ENCODE data around the gene MACROD2.
"Not testable (repeated sequence)": the region's sequence is repeated elsewhere in the genome, so short reads cannot be mapped to it uniquely, and the experiment has no call there.

MACROD2 gene

GRCh38 chr20:15131176-15131575 lies 1135.9 kb downstream of the MACROD2 start:
- DNase-seq (ENCODE audit: low read depth in 1 of 2, low spot score in 1 of 2) = no peak

DNA sequence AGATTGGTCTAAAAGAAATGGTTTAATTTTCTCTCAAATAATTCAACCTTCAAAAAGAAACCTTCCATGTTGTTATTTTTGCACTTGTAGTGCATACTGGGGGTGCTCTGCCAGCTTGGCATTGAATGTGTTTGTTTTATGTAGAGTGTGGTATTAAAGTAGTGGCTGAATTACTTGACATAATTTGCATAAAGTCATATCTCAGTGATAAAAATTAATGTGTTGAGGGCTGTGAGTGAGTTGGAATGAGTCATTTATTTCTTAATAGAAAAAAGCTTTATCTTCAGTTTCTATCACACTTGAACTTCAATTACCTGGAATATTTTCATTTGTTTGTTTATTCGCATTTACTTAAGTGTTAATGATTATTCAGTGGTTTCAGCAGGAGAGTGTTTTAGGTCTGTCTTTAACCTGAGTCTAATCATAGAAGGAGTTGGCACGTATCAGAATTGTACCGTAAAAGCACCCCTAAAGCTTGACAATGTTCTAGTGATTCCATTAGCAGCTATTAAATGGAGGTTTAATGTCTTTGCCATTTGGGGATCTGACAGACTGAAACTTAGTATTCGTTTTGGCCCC lies 1143.3 kb downstream of the MACROD2 start:
- DNase-seq (ENCODE audit: low read depth in 1 of 2, low spot score in 1 of 2) = no peak

GRCh38 chr20:15139522-15139921 lies 1144.2 kb downstream of the MACROD2 start:
- DNase-seq (ENCODE audit: low read depth in 1 of 2, low spot score in 1 of 2) = no peak

DNA sequence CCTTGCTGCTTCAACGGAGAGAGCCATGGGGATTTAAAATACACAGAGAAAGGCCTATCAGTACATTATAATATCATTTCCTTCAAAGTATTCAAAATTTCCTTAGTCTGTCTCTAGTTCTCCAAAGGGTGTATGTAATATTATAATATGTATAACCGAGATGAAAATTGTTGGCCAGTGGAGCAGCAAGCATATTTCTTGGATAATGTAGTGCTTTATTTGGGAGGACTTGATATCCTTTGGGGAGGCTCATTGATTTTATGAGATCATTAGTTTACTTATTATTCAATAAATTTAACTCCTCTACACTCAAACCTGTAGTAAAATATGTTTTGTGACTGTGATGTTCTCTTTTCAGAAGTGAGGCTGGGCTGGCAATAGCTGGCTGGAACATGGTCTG lies 1145.0 kb downstream of the MACROD2 start:
- DNase-seq (ENCODE audit: low read depth in 1 of 2, low spot score in 1 of 2) = no peak

DNA sequence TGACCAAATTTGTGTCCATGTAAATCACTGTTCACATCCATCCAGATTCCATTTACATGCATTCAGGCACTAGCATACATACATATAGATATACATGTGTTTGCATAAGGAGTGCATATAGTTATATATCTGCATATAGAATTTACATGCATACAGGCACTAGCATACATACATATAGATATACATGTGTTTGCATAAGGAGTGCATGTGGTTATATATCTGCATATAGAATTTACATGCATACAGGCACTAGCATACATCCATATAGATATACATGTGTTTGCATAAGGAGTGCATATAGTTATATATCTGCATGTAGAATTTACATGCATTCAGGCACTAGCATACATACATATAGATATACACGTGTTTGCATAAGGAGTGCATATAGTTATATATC lies 1145.6 kb downstream of the MACROD2 start:
- DNase-seq (ENCODE audit: low read depth in 1 of 2, low spot score in 1 of 2) = not testable (repeated sequence)

DNA sequence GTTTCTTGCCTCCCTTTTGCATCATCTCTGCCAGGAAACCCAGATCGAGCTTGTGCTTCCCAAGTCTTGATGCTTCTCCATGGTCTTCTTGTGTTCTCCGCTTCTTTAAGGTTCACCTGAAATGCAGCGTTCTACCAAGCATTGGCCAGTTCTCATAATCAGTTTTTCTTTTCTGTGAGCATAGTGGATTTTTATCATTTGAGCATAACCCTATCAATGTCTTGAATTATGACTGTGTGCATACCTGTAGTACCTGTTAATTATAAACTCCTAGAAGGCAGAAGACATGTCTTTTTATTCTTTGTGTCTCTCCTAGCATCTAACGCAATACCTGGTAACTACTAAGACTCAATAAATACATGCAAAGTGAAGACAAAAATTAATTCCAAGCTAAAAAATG lies 1146.5 kb downstream of the MACROD2 start:
- no peak for DNase-seq (ENCODE audit: low read depth in 1 of 2, low spot score in 1 of 2)

DNA sequence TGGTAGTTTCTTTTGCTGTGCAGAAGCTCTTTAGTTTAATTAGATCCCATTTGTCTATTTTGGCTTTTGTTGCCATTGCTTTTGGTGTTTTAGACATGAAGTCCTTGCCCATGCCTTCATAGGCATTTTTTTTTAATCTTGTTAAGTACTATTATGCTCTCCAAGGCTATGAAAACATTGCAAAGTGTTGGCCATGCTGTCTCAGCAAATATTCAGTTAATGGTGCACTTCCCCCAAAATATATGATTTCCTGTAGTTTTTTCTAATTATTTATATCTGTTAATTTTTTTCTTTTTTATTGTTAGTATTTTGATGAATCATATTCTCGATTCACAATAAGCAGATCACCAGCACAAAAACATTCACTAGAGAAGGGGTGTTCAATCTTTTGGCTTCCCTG lies 1148.2 kb downstream of the MACROD2 start:
- DNase-seq (ENCODE audit: low read depth in 1 of 2, low spot score in 1 of 2) = no peak

- DNase-seq (ENCODE audit: low read depth in 1 of 2, low spot score in 1 of 2) = no peak
Measured at GRCh38 chr20:15144916-15145315, 1149.6 kb downstream of the MACROD2 start.

- DNase-seq (ENCODE audit: low read depth in 1 of 2, low spot score in 1 of 2) = no peak
Measured at GRCh38 chr20:15146948-15147347, 1151.6 kb downstream of the MACROD2 start.

DNA sequence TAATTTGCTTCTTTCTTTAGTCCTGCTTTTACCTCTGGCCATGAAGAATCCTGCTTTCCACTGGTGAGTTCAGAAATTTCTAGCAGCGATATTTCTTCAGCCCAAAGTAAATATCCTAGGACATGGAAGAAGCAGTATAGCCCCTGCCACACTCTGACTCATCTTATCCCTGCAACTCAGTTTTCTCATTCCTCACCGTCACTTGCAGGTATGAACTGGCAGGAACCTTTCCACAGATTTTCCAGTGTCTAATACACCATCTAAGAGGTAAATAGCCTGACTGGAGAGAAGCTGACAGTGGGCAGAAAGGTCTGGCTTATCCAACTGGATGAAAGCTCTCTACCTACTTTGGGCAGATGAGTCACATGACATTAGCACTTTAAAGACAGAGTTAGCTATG lies 1158.8 kb downstream of the MACROD2 start:
- DNase-seq (ENCODE audit: low read depth in 1 of 2, low spot score in 1 of 2) = no peak

DNA sequence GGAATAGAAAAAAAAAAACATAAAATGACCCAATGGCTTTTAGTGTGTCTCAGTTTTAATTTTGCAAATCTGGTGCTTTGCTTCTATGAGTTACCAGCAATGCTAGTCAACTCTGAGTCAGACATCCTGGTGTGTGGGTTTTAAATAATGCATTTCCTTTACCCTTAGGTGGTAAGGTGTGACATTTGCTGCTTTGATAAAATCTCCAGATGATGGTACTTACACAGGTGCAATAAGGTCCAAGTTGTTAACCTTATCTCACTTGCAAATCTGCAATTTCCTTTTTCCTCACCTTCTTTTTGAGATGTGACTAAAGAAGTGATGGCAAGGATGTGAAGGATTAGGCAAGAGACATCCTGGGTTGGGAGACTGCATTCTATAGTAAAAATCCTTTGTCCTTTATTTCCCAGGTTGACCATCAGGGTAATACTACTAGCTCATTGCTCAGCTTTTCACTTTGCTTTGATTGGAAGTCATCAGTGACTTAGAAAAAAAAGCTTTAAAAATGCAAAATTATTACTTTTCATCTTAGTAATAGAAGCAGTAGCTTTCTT lies 1160.6 kb downstream of the MACROD2 start:
- DNase-seq (ENCODE audit: low read depth in 1 of 2, low spot score in 1 of 2) = no peak

GRCh38 chr20:15158533-15158932 lies 1163.2 kb downstream of the MACROD2 start:
- DNase-seq (ENCODE audit: low read depth in 1 of 2, low spot score in 1 of 2) = no peak

DNA sequence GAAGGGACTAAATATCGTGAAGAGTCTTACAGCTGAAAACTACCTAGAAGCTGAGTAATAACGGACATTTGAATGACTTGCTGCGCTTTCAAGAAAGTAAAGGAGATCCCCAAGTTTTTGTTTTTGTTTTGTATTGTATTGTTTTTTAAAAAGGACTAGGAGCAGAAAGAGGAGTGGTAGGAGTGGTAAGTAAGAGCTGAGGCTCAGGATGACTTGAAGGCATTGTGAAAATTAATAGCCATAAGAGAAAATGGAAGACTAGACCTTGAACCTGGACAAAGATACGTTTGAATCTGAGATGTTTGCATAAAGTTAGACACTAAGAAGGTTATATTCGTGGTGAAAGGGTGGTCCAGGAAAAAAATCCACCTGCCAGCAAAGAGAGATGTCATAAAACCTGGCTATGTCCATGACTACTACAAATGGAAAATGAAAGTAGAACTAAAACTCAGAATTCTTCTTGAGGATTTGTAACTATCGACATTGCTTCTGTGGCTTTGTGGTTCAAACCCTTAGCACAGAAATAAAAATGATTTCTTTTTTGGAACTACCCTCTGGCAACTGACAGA lies 1166.8 kb downstream of the MACROD2 start:
- no peak for DNase-seq (ENCODE audit: low read depth in 1 of 2, low spot score in 1 of 2)

GRCh38 chr20:15163632-15164031 lies 1168.3 kb downstream of the MACROD2 start:
- no peak for DNase-seq (ENCODE audit: low read depth in 1 of 2, low spot score in 1 of 2)

GRCh38 chr20:15164726-15165125 lies 1169.4 kb downstream of the MACROD2 start:
- DNase-seq (ENCODE audit: low read depth in 1 of 2, low spot score in 1 of 2) = no peak

DNA sequence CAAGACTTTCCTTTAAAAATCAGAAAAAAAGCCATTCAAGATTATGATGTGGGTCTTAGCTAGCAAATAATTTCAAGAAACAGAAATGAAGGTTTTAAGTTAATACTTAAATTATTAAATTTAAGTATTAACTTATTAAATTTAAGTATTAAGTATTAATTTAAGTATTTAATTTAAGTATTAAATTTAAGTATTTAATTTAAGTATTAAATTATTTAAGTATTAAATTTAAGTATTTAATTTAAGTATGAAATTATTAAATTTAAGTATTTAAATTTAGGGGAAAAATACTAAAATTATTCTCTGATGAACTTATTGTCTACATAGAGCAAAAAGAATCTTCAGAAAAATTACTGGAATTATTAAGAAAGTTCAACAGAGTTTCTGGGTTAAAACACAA lies 1171.4 kb downstream of the MACROD2 start:
- DNase-seq (ENCODE audit: low read depth in 1 of 2, low spot score in 1 of 2) = no peak

DNA sequence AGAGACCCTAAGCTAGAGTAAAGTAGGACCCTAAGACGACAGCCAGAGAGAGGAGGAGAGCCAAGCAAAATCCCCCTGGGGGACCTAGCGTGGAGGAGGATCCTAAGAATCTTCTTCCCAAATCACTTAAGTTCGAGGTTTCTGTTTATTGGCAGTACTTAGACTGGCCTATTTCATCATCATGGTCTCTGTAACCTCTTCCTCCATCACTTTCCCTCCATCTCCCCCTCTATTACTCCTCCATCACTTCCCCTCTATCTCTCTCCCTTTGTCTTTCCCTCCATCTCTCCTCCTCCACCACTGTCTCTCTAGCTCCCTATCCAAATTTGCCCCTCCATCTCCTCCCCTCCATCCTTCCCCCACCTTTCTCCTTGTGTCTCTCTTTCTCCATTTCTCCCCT lies 1175.7 kb downstream of the MACROD2 start:
- DNase-seq (ENCODE audit: low read depth in 1 of 2, low spot score in 1 of 2) = no peak

DNA sequence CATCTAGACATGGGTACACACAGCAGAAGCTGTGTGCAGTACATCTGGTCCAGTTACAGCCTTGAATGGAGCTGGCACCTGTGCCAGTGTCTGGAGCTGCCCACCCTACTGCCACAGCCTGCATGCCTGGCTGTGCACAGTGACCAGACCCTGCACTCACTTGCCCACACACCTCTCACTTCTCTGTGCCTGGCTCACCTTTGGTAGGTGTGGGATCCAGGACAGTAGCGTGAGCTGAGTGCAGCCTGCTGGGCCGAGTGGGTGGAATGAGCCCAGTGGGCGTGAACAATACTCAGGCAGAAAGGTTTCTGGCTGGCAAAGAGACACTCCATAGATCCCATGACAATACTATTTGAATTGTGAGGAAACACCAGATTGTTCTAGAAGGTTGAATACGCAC lies 1181.6 kb downstream of the MACROD2 start:
- DNase-seq (ENCODE audit: low read depth in 1 of 2, low spot score in 1 of 2) = no peak

GRCh38 chr20:15178581-15178980 lies 1183.3 kb downstream of the MACROD2 start:
- DNase-seq (ENCODE audit: low read depth in 1 of 2, low spot score in 1 of 2) = no peak

- DNase-seq (ENCODE audit: low read depth in 1 of 2, low spot score in 1 of 2) = no peak
Measured at GRCh38 chr20:15179381-15179780, 1184.1 kb downstream of the MACROD2 start.

GRCh38 chr20:15179781-15180180 lies 1184.5 kb downstream of the MACROD2 start:
- no peak for DNase-seq (ENCODE audit: low read depth in 1 of 2, low spot score in 1 of 2)

GRCh38 chr20:15185322-15185721 lies 1190.0 kb downstream of the MACROD2 start:
- no peak for DNase-seq (ENCODE audit: low read depth in 1 of 2, low spot score in 1 of 2)

GRCh38 chr20:15185913-15186312 lies 1190.6 kb downstream of the MACROD2 start:
- DNase-seq (ENCODE audit: low read depth in 1 of 2, low spot score in 1 of 2) = no peak
